ENCODE measurements around the gene MAD1L1.

GRCh38 chr7:2130096-2130375, 102.7 kb downstream of the MAD1L1 start:
- TF ChIP-seq, protein P1, sequence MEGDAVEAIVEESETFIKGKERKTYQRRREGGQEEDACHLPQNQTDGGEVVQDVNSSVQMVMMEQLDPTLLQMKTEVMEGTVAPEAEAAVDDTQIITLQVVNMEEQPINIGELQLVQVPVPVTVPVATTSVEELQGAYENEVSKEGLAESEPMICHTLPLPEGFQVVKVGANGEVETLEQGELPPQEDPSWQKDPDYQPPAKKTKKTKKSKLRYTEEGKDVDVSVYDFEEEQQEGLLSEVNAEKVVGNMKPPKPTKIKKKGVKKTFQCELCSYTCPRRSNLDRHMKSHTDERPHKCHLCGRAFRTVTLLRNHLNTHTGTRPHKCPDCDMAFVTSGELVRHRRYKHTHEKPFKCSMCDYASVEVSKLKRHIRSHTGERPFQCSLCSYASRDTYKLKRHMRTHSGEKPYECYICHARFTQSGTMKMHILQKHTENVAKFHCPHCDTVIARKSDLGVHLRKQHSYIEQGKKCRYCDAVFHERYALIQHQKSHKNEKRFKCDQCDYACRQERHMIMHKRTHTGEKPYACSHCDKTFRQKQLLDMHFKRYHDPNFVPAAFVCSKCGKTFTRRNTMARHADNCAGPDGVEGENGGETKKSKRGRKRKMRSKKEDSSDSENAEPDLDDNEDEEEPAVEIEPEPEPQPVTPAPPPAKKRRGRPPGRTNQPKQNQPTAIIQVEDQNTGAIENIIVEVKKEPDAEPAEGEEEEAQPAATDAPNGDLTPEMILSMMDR (conservative IDR thresholded peaks at IDR 0.05; ENCODE audit: low read depth, low read length), result no peak
- no peak for TF ChIP-seq RFX5 (IDR thresholded peaks at IDR 0.05; ENCODE audit: low read depth, low read length)
- no peak for TF ChIP-seq CHD1 (IDR thresholded peaks at IDR 0.05; ENCODE audit: low read depth, low read length)
- TF ChIP-seq, protein P2, sequence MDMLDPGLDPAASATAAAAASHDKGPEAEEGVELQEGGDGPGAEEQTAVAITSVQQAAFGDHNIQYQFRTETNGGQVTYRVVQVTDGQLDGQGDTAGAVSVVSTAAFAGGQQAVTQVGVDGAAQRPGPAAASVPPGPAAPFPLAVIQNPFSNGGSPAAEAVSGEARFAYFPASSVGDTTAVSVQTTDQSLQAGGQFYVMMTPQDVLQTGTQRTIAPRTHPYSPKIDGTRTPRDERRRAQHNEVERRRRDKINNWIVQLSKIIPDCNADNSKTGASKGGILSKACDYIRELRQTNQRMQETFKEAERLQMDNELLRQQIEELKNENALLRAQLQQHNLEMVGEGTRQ (IDR thresholded peaks at IDR 0.05; ENCODE audit: low read depth, low read length), result no peak
- TF ChIP-seq POLR2A (IDR thresholded peaks at IDR 0.05; ENCODE audit: low read depth, low read length), result no peak
- no peak for TF ChIP-seq BHLHE40 (IDR thresholded peaks at IDR 0.05; ENCODE audit: low read depth, low read length)
- TF ChIP-seq RCOR1 (IDR thresholded peaks at IDR 0.05; ENCODE audit: insufficient replicate concordance, low read length), result no peak
- TF ChIP-seq CEBPB (IDR thresholded peaks at IDR 0.05; ENCODE audit: low read depth, low read length), result no peak
